ENCODE measurements around the gene MRPL10. TPM values are rescaled to one million over a fixed set of nuclear protein-coding genes. Genes with fewer than 3 reads are reported as not detected.

MRPL10 gene
- total RNA-seq, 1 experiment from 2014 or later, result 54.7 TPM

- H3K4me1 ChIP-seq (replicated peaks), result peaks cover 19% of the 10 kb centered on the region
- H3K36me3 ChIP-seq, result peaks cover 58% of the 10 kb centered on the region
- no peaks in the 10 kb centered on the region for H3K27me3 ChIP-seq (replicated peaks)
- H3K4me3 ChIP-seq, result no peak overlapping the region
- no peak for DNase-seq (ENCODE audit: low read depth in 1 of 2, low spot score in 2 of 2)
- no peak overlapping the region for H3K27ac ChIP-seq
- no peaks in the 10 kb centered on the region for H3K9me3 ChIP-seq (replicated peaks)
Measured at GRCh38 chr17:47820033-47820789, 11.1 kb downstream of the MRPL10 start.

GRCh38 chr17:47819475-47819874 lies 11.9 kb downstream of the MRPL10 start:
- Histone ChIP-seq H3K27me3 (replicated peaks) (no peaks in the 10 kb centered on the region), H3K27ac (no peak overlapping the region), H3K9me3 (replicated peaks) (no peaks in the 10 kb centered on the region), H3K36me3 (peaks cover 61% of the 10 kb centered on the region), H3K4me3 (no peak overlapping the region), H3K4me1 (replicated peaks) (peaks cover 19% of the 10 kb centered on the region)
- no peak for DNase-seq (ENCODE audit: low read depth in 1 of 2, low spot score in 2 of 2)

DNA sequence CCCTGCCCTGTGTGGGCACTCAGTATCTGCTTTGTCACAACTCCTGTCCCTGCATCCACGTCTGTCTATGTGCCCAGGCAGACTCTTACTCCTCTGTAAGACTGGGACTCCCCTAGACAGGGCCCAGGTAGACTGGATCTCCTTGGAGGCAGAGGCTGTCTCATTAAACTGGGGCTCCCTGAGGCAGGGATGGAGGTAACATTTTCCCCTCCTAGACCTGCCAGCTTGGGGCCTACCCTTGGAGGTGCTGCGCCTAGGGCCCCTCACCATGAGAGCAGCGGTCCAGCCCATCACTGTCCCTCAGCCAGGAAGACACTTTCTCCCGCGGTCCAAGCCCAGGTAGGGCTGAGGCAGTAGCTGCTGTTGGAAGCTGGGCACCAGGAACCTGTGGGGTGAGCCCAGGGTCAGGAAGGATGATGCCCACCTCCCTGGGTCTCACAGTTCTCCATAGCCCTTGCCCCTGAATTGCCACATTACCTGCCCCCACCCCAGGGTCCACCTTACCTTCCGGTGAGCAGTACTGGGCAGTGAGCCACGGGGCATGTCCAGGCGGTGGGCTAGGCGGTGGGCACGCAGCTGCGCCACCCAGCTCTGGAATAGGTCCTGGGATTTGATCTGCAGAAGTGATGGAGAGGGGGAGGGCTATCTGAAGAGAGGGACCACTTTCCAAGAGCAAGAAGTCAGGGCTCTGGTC lies 13.2 kb downstream of the MRPL10 start:
- H3K27me3 ChIP-seq (replicated peaks), result no peaks in the 10 kb centered on the region
- H3K27ac ChIP-seq, result no peak overlapping the region
- H3K4me3 ChIP-seq, result no peak overlapping the region
- H3K9me3 ChIP-seq (replicated peaks), result no peaks in the 10 kb centered on the region
- DNase-seq (ENCODE audit: low read depth in 1 of 2, low spot score in 2 of 2), result peak in 1 of 2 experiments; percentile 43
- H3K36me3 ChIP-seq, result peaks cover 58% of the 10 kb centered on the region
- peaks cover 19% of the 10 kb centered on the region for H3K4me1 ChIP-seq (replicated peaks)

GRCh38 chr17:47816947-47817346 lies 14.4 kb downstream of the MRPL10 start:
- DNase-seq (ENCODE audit: low read depth in 1 of 2, low spot score in 2 of 2), result no peak
- peaks cover 64% of the 10 kb centered on the region for H3K36me3 ChIP-seq
- no peaks in the 10 kb centered on the region for H3K27me3 ChIP-seq (replicated peaks)

GRCh38 chr17:47816111-47816735 lies 15.1 kb downstream of the MRPL10 start:
- Histone ChIP-seq H3K27ac (no peak overlapping the region), H3K36me3 (peaks cover 64% of the 10 kb centered on the region), H3K27me3 (replicated peaks) (no peaks in the 10 kb centered on the region), H3K9me3 (replicated peaks) (no peaks in the 10 kb centered on the region), H3K4me1 (replicated peaks) (peaks cover 5% of the 10 kb centered on the region; the same call in 1 of the 2 replicates), H3K4me3 (no peak overlapping the region)
- DNase-seq (ENCODE audit: low read depth in 1 of 2, low spot score in 2 of 2), result no peak

More at GRCh38 chr17:47816947-47817346, 14.4 kb downstream of the MRPL10 start:
- Histone ChIP-seq H3K4me3 (no peak overlapping the region), H3K27ac (no peak overlapping the region), H3K4me1 (replicated peaks) (peaks cover 11% of the 10 kb centered on the region), H3K9me3 (replicated peaks) (no peaks in the 10 kb centered on the region)

- H3K27ac ChIP-seq, result no peak overlapping the region
- H3K4me3 ChIP-seq, result no peak overlapping the region
- peaks cover 70% of the 10 kb centered on the region for H3K36me3 ChIP-seq
- no peaks in the 10 kb centered on the region for H3K9me3 ChIP-seq (replicated peaks)
- DNase-seq (ENCODE audit: low read depth in 1 of 2, low spot score in 2 of 2), result peak in 1 of 2 experiments; percentile 45
- H3K27me3 ChIP-seq (replicated peaks), result no peaks in the 10 kb centered on the region
- peaks cover 5% of the 10 kb centered on the region for H3K4me1 ChIP-seq (replicated peaks)
Measured at GRCh38 chr17:47815106-47815918, 16.0 kb downstream of the MRPL10 start.

DNA sequence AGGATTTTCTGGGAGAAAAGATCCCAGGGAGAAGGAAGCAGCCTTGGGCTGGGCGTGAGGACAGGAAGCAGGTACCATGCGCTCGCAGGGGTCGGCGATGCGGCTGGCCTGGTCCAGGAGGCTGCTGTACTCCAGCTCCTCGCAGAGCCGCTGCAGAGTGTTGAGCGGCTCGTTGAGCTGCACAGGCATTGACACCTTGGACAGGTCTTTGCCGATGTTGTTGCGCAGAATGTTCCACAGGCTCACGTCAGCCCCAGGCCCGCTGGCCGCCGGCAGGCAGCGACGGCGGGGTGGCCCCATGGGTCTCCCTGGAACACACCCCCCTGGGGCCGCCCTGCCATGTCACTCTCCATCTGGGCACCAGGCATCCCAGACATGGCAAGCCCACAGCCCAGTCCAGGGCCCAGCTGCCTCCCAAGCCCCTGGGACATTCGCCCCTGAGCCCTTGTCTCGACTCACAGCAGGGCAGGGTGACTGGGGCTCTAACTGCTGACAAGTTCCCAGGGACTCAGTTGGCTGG lies 17.8 kb downstream of the MRPL10 start:
- H3K27ac ChIP-seq, result no peak overlapping the region
- DNase-seq (ENCODE audit: low read depth in 1 of 2, low spot score in 2 of 2), result peak in 1 of 2 experiments; percentile 41
- H3K4me1 ChIP-seq (replicated peaks), result peaks cover 10% of the 10 kb centered on the region

DNA sequence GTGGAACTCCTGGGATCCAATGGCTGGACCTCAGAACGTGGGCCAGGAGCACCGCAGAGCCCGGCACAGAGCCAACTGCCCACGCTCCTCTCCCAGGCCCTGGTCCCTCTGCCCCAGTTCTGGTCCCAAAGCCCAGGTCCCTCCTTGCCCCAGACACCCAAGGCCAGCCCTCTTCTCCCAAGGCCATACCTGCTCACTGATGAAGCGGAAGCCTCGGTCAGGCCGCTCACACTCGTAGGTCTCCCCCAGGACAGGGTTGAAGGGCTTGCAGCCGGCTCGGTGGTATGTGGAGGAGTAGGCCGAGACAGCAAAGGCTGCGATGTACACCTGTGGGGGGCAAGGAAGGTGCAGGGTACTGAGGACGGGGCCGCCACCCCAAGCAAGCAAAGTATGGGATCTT lies 18.3 kb downstream of the MRPL10 start:
- no peak for DNase-seq (ENCODE audit: low read depth in 1 of 2, low spot score in 2 of 2)
- Histone ChIP-seq H3K27me3 (replicated peaks) (no peaks in the 10 kb centered on the region), H3K9me3 (replicated peaks) (no peaks in the 10 kb centered on the region), H3K4me3 (no peak overlapping the region), H3K27ac (no peak overlapping the region), H3K36me3 (peaks cover 75% of the 10 kb centered on the region), H3K4me1 (replicated peaks) (peaks cover 10% of the 10 kb centered on the region)

More for the DNA sequence above, 17.8 kb downstream of the MRPL10 start:
- Histone ChIP-seq H3K4me3 (no peak overlapping the region), H3K27me3 (replicated peaks) (no peaks in the 10 kb centered on the region), H3K9me3 (replicated peaks) (no peaks in the 10 kb centered on the region), H3K36me3 (peaks cover 75% of the 10 kb centered on the region)

DNA sequence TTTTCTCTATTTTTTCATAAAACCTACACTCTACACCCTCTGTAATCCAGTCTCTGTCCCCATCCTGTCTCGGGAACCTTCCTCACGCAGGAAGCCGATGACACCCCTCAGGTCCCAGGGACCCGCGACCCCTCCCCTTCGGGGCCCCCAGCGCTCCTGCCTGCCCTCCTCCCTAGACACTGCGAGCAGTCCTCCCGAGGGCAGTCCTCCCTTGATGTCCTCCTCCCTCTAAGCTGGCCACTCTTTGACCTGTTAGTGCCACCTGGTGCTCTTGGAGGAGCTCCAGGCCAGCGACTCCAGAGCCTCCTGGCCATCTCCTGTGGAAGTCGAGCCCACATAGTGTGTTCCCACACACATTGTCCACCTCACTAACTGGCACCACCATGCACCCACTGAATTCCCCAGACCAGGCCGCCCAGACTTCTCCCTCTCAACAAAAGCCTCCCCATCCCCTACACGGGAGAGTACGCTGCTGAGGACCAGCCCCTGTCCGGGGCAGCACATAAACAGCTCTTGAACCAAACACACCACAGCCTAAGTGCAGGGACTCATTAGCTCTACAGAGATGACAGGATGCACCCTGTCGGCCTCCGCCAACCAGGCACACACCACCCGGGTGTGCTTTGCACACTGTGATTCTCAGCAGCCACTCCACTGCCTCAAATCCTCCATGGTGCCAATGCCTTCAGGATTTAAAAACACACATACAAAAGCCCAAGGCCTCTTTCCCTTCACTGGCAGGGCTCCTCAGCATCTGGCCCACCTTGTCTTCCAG lies 19.0 kb downstream of the MRPL10 start:
- H3K27me3 ChIP-seq (replicated peaks), result no peaks in the 10 kb centered on the region
- H3K4me3 ChIP-seq, result no peak overlapping the region
- no peak overlapping the region for H3K27ac ChIP-seq
- peaks cover 10% of the 10 kb centered on the region for H3K4me1 ChIP-seq (replicated peaks)
- DNase-seq (ENCODE audit: low read depth in 1 of 2, low spot score in 2 of 2), result no peak
- H3K36me3 ChIP-seq, result peaks cover 74% of the 10 kb centered on the region
- H3K9me3 ChIP-seq (replicated peaks), result no peaks in the 10 kb centered on the region

DNA sequence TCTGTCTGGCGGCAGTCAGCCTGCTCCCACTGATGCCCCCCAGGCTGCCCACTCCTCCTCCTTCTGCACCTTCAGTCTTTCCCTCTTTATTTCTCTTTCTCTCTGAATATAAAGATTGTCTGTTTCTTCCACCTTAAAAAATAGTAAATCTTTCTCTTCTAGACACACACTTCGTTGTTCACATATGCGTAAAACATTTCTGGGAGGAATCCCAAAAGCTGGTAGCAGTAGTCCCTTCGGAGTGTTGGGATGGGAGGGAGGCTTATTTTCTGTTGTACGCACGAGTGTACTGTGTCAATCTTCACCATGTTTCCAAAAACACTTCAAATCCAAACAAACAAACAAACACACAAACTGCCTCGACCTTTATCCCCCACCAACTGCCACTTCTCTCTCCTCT lies 19.6 kb downstream of the MRPL10 start:
- no peak for DNase-seq (ENCODE audit: low read depth in 1 of 2, low spot score in 2 of 2)
- peaks cover 10% of the 10 kb centered on the region for H3K4me1 ChIP-seq (replicated peaks)
- no peaks in the 10 kb centered on the region for H3K9me3 ChIP-seq (replicated peaks)
- no peak overlapping the region for H3K4me3 ChIP-seq
- no peaks in the 10 kb centered on the region for H3K27me3 ChIP-seq (replicated peaks)
- H3K27ac ChIP-seq, result no peak overlapping the region
- H3K36me3 ChIP-seq, result peaks cover 71% of the 10 kb centered on the region

GRCh38 chr17:47810901-47811635 lies 20.3 kb downstream of the MRPL10 start:
- no peak overlapping the region for H3K27ac ChIP-seq
- peaks cover 64% of the 10 kb centered on the region for H3K36me3 ChIP-seq
- DNase-seq (ENCODE audit: low read depth in 1 of 2, low spot score in 2 of 2), result no peak
- H3K4me3 ChIP-seq, result no peak overlapping the region
- peaks cover 10% of the 10 kb centered on the region for H3K4me1 ChIP-seq (replicated peaks)
- no peaks in the 10 kb centered on the region for H3K9me3 ChIP-seq (replicated peaks)
- H3K27me3 ChIP-seq (replicated peaks), result no peaks in the 10 kb centered on the region

DNA sequence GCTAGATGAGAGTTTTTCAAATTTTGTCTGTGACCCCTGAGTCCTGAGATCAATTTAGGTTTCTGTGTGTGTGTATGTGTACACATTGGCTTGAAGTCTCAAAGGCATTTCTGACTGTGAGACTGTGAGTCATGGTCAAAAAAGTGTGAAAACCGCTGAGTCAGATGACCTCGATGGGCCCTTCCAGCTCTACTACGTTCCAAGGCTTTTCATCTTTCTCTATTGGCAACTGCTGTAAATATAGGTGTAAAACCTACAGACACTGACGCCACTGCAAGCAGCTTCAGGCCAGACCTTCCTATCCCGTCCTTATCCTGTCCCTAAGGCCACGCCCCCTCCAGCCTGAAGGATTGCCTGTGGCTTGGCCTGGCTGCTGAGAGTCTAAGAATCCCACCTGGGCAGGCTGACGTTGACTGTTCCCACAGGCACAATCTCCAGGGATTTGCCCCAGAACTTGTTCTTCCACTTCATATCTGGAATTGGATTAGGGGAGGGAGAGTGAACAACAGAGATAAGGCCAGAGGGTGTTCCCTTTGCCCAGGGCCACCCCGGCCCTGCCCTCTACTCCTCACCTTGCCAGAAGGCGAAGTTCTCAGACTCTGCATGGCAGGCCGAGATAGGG lies 21.0 kb downstream of the MRPL10 start:
- Histone ChIP-seq H3K9me3 (replicated peaks) (no peaks in the 10 kb centered on the region), H3K4me1 (replicated peaks) (peaks cover 10% of the 10 kb centered on the region), H3K27ac (no peak overlapping the region; the same call in 1 of the 2 replicates), H3K27me3 (replicated peaks) (no peaks in the 10 kb centered on the region), H3K4me3 (no peak overlapping the region), H3K36me3 (peaks cover 57% of the 10 kb centered on the region)
- DNase-seq (ENCODE audit: low read depth in 1 of 2, low spot score in 2 of 2), result peak; percentile 62 to 63
